H1 (cell line): ENCODE measurements around the gene HGFAC. TPM values are rescaled to one million over a fixed set of nuclear protein-coding genes. Genes with fewer than 3 reads are reported as not detected.

Experiments
- CTCF ChIA-PET: fragments of 300-600 bp; sonication (Branson Sonifier 250); formaldehyde crosslinking; loops from one replicate; lab custom pipeline; 2021; ENCODE audit not compliant: partially characterized antibody; lab: Charles Lee
- POLR2A ChIA-PET: fragments of 300-600 bp; sonication (Branson Sonifier 250); formaldehyde crosslinking; loops from one replicate; lab custom pipeline; 2021; ENCODE audit warnings: inconsistent platforms; ENCODE audit not compliant: partially characterized antibody; lab: Charles Lee
- DNase-seq, 2 experiments: peaks; one replicate each; pipeline versions ENCODE4 v3.0.0 to v3.0.0-alpha.2; 2010 to 2022; ENCODE audit warnings: low spot score in 2 of 2, low read depth in 1 of 2, mixed read lengths in 1 of 2
- FAIRE-seq: peaks from 2 replicates; lab custom pipeline; 2011; peaks lifted over from hg19 to GRCh38; lab: Jason Lieb, UNC
- H2AFZ ChIP-seq: 2 replicates; pipeline ENCODE4 v1.8.1; 2012; ENCODE audit warnings: low read length, inconsistent platforms
- H2AK5ac ChIP-seq: 2 replicates; pipeline ENCODE4 v1.6.1; 2013; ENCODE audit warnings: low read depth, low read length
- H2BK120ac ChIP-seq: replicated peaks from 2 replicates; pipeline ENCODE3; 2013; ENCODE audit warnings: low read depth, low read length, inconsistent platforms
- H2BK12ac ChIP-seq: 2 replicates; pipeline ENCODE4 v1.6.1; 2013; ENCODE audit warnings: low read depth, low read length
- H2BK15ac ChIP-seq: 2 replicates; pipeline ENCODE4 v1.6.1; 2013; ENCODE audit warnings: low read length
- H2BK20ac ChIP-seq: 2 replicates; pipeline ENCODE4 v1.6.1; 2013; ENCODE audit warnings: low read length
- H2BK5ac ChIP-seq: 2 replicates; pipeline ENCODE4 v1.6.1; 2013; ENCODE audit warnings: low read depth, low read length
- H3K14ac ChIP-seq: 2 replicates; pipeline ENCODE4 v1.6.1; 2013; ENCODE audit warnings: inconsistent platforms; ENCODE audit not compliant: insufficient read length
- H3K18ac ChIP-seq: 2 replicates; pipeline ENCODE4 v1.6.1; 2013; ENCODE audit warnings: low read length; ENCODE audit errors: extremely low read depth
- H3K23ac ChIP-seq: 2 replicates; pipeline ENCODE4 v1.6.1; 2013; ENCODE audit warnings: inconsistent platforms; ENCODE audit not compliant: insufficient read length
- H3K23me2 ChIP-seq: 2 replicates; pipeline ENCODE4 v1.6.1; 2013; ENCODE audit warnings: low read depth, low read length
- H3K27ac ChIP-seq: 2 replicates; pipeline ENCODE4 v1.6.1; 2011; ENCODE audit warnings: low read depth, low read length, inconsistent platforms
- H3K27me3 ChIP-seq, 4 experiments: replicated peaks in 1 of 4; 1 replicate in 1 of 4; 2 replicates in 3 of 4; pipeline versions ENCODE4 v1.6.1 to v1.8.1; 2011 to 2013; ENCODE audit warnings: low read length in 3 of 4, mild to moderate bottlenecking in 3 of 4, inconsistent platforms in 2 of 4, mixed read lengths in 2 of 4, moderate library complexity in 1 of 4; ENCODE audit not compliant: control insufficient read depth in 3 of 4, insufficient read depth in 3 of 4; ENCODE audit errors: extremely low read depth in 1 of 4
- H3K36me3 ChIP-seq, 4 experiments: 2 replicates each; pipeline versions ENCODE4 v1.6.1 to v1.8.1; 2011 to 2013; ENCODE audit warnings: mild to moderate bottlenecking in 4 of 4, low read length in 3 of 4, moderate library complexity in 2 of 4, control low read depth in 1 of 4, inconsistent platforms in 1 of 4; ENCODE audit not compliant: insufficient read depth in 4 of 4, control insufficient read depth in 2 of 4
- H3K4ac ChIP-seq: replicated peaks from 2 replicates; pipeline ENCODE3; 2013; ENCODE audit warnings: low read length, low read depth, mixed read lengths, inconsistent platforms; ENCODE audit not compliant: insufficient read length
- H3K4me1 ChIP-seq, 4 experiments: replicated peaks in 1 of 4; 1 replicate in 1 of 4; 2 replicates in 3 of 4; pipeline versions ENCODE4 v1.6.1 to v1.8.1; 2011 to 2013; ENCODE audit warnings: low read length in 3 of 4, inconsistent platforms in 2 of 4, mixed read lengths in 1 of 4; ENCODE audit not compliant: insufficient read depth in 4 of 4, control insufficient read depth in 3 of 4
- H3K4me2 ChIP-seq, 2 experiments: 2 replicates each; pipeline versions ENCODE4 v1.6.1 to v1.8.1; 2011 to 2013; ENCODE audit warnings: low read depth in 2 of 2, low read length in 2 of 2, control low read depth in 1 of 2, inconsistent platforms in 1 of 2, mild to moderate bottlenecking in 1 of 2; ENCODE audit not compliant: insufficient read depth in 1 of 2
- H3K4me3 ChIP-seq, 4 experiments: fragments of 200-600, 300-600 bp in 1 of 4; sonication (generic), shearing (Covaris generic), sonication (Bioruptor Twin) in 1 of 4; 2 replicates each; pipeline versions ENCODE4 v1.5.1 to v1.8.1; 2011 to 2016; ENCODE audit warnings: low read length in 4 of 4, low read depth in 3 of 4, control low read depth in 2 of 4, inconsistent platforms in 2 of 4, mild to moderate bottlenecking in 2 of 4, mixed read lengths in 1 of 4, moderate library complexity in 1 of 4; ENCODE audit not compliant: insufficient read depth in 2 of 4; ENCODE audit errors: extremely low read depth in 1 of 4
- H3K56ac ChIP-seq: replicated peaks from 2 replicates; pipeline ENCODE3; 2013; ENCODE audit warnings: low read depth, mild to moderate bottlenecking, mixed read lengths, low read length, inconsistent platforms; ENCODE audit not compliant: insufficient read length
- H3K79me1 ChIP-seq: 2 replicates; pipeline ENCODE4 v1.6.1; 2013; ENCODE audit warnings: low read depth, low read length, control low read depth
- H3K79me2 ChIP-seq, 2 experiments: 2 replicates each; pipeline versions ENCODE4 v1.6.1 to v1.8.1; 2012 to 2013; ENCODE audit warnings: low read length in 2 of 2, mild to moderate bottlenecking in 2 of 2, inconsistent platforms in 1 of 2; ENCODE audit not compliant: insufficient read depth in 2 of 2, control insufficient read depth in 1 of 2
- H3K9ac ChIP-seq, 4 experiments: replicated peaks in 1 of 4; 1 replicate in 1 of 4; 2 replicates in 3 of 4; pipeline versions ENCODE4 v1.6.1 to v1.8.1; 2011 to 2013; ENCODE audit warnings: low read depth in 3 of 4, low read length in 3 of 4, control low read depth in 2 of 4, mild to moderate bottlenecking in 2 of 4, moderate library complexity in 2 of 4, inconsistent platforms in 1 of 4; ENCODE audit errors: extremely low read depth in 1 of 4
- H3K9me3 ChIP-seq, 2 experiments: 2 replicates each; pipeline versions ENCODE4 v1.6.1 to v1.8.1; 2012 to 2013; ENCODE audit warnings: mild to moderate bottlenecking in 2 of 2, moderate library complexity in 2 of 2, control low read depth in 1 of 2, inconsistent platforms in 1 of 2, low read depth in 1 of 2, low read length in 1 of 2, mixed read lengths in 1 of 2; ENCODE audit not compliant: insufficient read depth in 2 of 2
- H4K20me1 ChIP-seq, 2 experiments: replicated peaks in 1 of 2; 2 replicates each; pipeline versions ENCODE3 to v1.8.1; 2011 to 2013; ENCODE audit warnings: inconsistent platforms in 2 of 2, low read length in 2 of 2, mild to moderate bottlenecking in 1 of 2; ENCODE audit not compliant: insufficient read depth in 2 of 2, control insufficient read depth in 1 of 2
- H4K5ac ChIP-seq: 2 replicates; pipeline ENCODE4 v1.6.1; 2013; ENCODE audit warnings: low read length, low read depth, mixed read lengths, inconsistent platforms; ENCODE audit not compliant: insufficient read length
- H4K8ac ChIP-seq: 2 replicates; pipeline ENCODE4 v1.8.0; 2013; ENCODE audit warnings: mild to moderate bottlenecking, moderate library complexity, low read length, inconsistent platforms; ENCODE audit not compliant: insufficient read depth; ENCODE audit errors: extremely low read depth
- H4K91ac ChIP-seq: replicated peaks from 2 replicates; pipeline ENCODE3; 2013; ENCODE audit warnings: low read length, mixed read lengths, inconsistent platforms; ENCODE audit not compliant: insufficient read length
- CBX5 ChIP-seq: fragments of 300-800, 300-1000 bp; sonication (generic); IDR thresholded peaks from 2 replicates; pipeline ENCODE4 v1.7.1; 2016; ENCODE audit warnings: antibody characterized with exemption, low read length, low read depth
- CBX8 ChIP-seq: fragments of 300-800, 300-1000 bp; sonication (generic); IDR thresholded peaks from 2 replicates; pipeline ENCODE4 v1.7.1; 2016; ENCODE audit warnings: low read depth, low read length, borderline replicate concordance
- CEBPB ChIP-seq: IDR thresholded peaks from 2 replicates; pipeline ENCODE4 v1.6.1; 2012; ENCODE audit warnings: low read depth, low read length
- EP300 ChIP-seq, 2 experiments: IDR thresholded peaks; 1 replicate in 1 of 2; 2 replicates in 1 of 2; pipeline ENCODE4 v1.6.1; 2011 to 2012; ENCODE audit warnings: low read depth in 2 of 2, low read length in 2 of 2, mild to moderate bottlenecking in 2 of 2, borderline replicate concordance in 1 of 2, inconsistent platforms in 1 of 2, moderate library complexity in 1 of 2
- GTF2F1 ChIP-seq: IDR thresholded peaks from 2 replicates; pipeline ENCODE4 v1.6.1; 2012; ENCODE audit warnings: low read depth, low read length, improper control_type of control experiment, borderline replicate concordance
- KDM4A ChIP-seq: IDR thresholded peaks from one replicate; pipeline ENCODE4 v1.7.1; 2012; ENCODE audit warnings: low read depth, mild to moderate bottlenecking, moderate library complexity, low read length, inconsistent platforms; ENCODE audit not compliant: severe bottlenecking
- POU5F1 ChIP-seq: IDR thresholded peaks from 2 replicates; pipeline ENCODE4 v1.6.1; 2011; ENCODE audit warnings: low read depth, mild to moderate bottlenecking, low read length, moderate library complexity
- RFX5 ChIP-seq: IDR thresholded peaks from 2 replicates; pipeline ENCODE4 v1.6.1; 2011; ENCODE audit warnings: low read depth, low read length, improper control_type of control experiment, borderline replicate concordance
- RNF2 ChIP-seq: fragments of 200-900, 300-1000 bp; sonication (generic); IDR thresholded peaks from 2 replicates; pipeline ENCODE4 v1.7.1; 2016; ENCODE audit warnings: borderline replicate concordance, low read depth, mild to moderate bottlenecking, antibody characterized with exemption, low read length; ENCODE audit not compliant: poor library complexity, severe bottlenecking; ENCODE audit errors: missing control alignments
- SIRT6 ChIP-seq: IDR thresholded peaks from one replicate; pipeline ENCODE4 v1.7.1; 2012; ENCODE audit warnings: low read length, inconsistent platforms
- TAF7 ChIP-seq: optimal IDR thresholded peaks from 2 replicates; pipeline ENCODE3; 2011; ENCODE audit warnings: low read depth, mild to moderate bottlenecking, inconsistent platforms, low read length, moderate library complexity, borderline replicate concordance
- TEAD4 ChIP-seq: IDR thresholded peaks from 2 replicates; pipeline ENCODE4 v1.6.1; 2012; ENCODE audit warnings: low read depth, low read length, inconsistent platforms, mixed read lengths
- WGBS, 2 experiments: shearing (Covaris generic) in 1 of 2; methylation state at CpG; one replicate each; pipeline versions ENCODE4 v1.1.6 to v1.1.7; 2013 to 2015; ENCODE audit warnings: low lambda C conversion rate in 2 of 2, mixed read lengths in 2 of 2, inconsistent platforms in 1 of 2, low coverage in 1 of 2, missing lambda C conversion rate in 1 of 2; ENCODE audit not compliant: insufficient replicate concordance in 2 of 2, insufficient coverage in 1 of 2, insufficient read length in 1 of 2; ENCODE audit errors: extremely low coverage in 1 of 2, missing lambda C conversion rate in 1 of 2; 5-methylcytosine and 5-hydroxymethylcytosine counted together
- polyA plus RNA-seq, 7 experiments: library from polyadenylated mRNA; depleted of rRNA in 3 of 7; stranded (reverse) in 5 of 7; unstranded in 2 of 7; fragments of >200 nt in 5 of 7; fragments of 200-250 nt in 2 of 7; gene quantifications; 1 replicate in 5 of 7; 2 replicates in 1 of 7; 4 replicates in 1 of 7; pipeline versions ENCODE4 v1.2.1 to v1.2.3, GENCODE V29; 2011 to 2013; ENCODE audit warnings: missing spikeins in 2 of 7, mixed read lengths in 2 of 7
- total RNA-seq: library from RNA; stranded (reverse); fragmentation: NEBNext Ultra II Directional; extraction: Animal tissue kit (Norgen Biotek cat#: 25700); gene quantifications from 2 replicates; pipeline ENCODE4 v1.2.1, GENCODE V29; 2021

The HGFAC gene
- total and polyA plus RNA-seq, 2 of the 8 experiments (the other 6 are each of a cell fraction or from before 2014, with no cell fraction given), result 0.14 to 0.15 TPM

GRCh38 chr4:3477750-3478430 is 36.1 kb downstream of the HGFAC start:
- FAIRE-seq, result no peak
- no peak overlapping the region for H2BK12ac ChIP-seq
- no peaks in the 10 kb centered on the region for H3K9me3 ChIP-seq
- no peak overlapping the region for H2BK15ac ChIP-seq
- no peak overlapping the region for H2BK5ac ChIP-seq
- no peaks in the 10 kb centered on the region for H3K79me1 ChIP-seq
- H3K4me3 ChIP-seq, result no peak overlapping the region
- H3K56ac ChIP-seq, result no peak overlapping the region
- no peak overlapping the region for H3K14ac ChIP-seq
- no peak overlapping the region for H2BK20ac ChIP-seq
- no peak overlapping the region for H3K9ac ChIP-seq
- H4K91ac ChIP-seq, result no peak overlapping the region
- H3K4me1 ChIP-seq, result peaks cover 0 to 22% (median 14%) of the 10 kb centered on the region in 4 experiments; a peak in 6 of 7 replicates
- no peak overlapping the region for H3K23ac ChIP-seq
- no peak overlapping the region for H3K18ac ChIP-seq
- H3K36me3 ChIP-seq, result no peaks in the 10 kb centered on the region
- H3K27me3 ChIP-seq, result peaks cover 6 to 61% (median 43%) of the 10 kb centered on the region in 4 experiments
- ChIA-PET CTCF (interaction anchor here (1.0 to 6.8 kb wide), 10 partner anchors 7 to 160 kb away, joined by 3 to 48 read pairs (median 5); partner anchors contain the start of gene HGFAC), POLR2A (interaction anchor here (1.0 kb wide), 1 partner anchor 8 kb away, joined by 3 read pairs; no protein-coding TSS in a partner anchor)
- no peak overlapping the region for H3K4ac ChIP-seq
- no peak overlapping the region for H2AK5ac ChIP-seq
- H3K4me2 ChIP-seq, result no peak overlapping the region
- no peak for DNase-seq
- no peak overlapping the region for H2BK120ac ChIP-seq
- H4K5ac ChIP-seq, result no peak overlapping the region
- H4K20me1 ChIP-seq, result no peaks in the 10 kb centered on the region
- peak overlapping the region; percentile 69; the same call in 1 of the 2 replicates for H4K8ac ChIP-seq
- no peak overlapping the region for H2AFZ ChIP-seq
- no peak overlapping the region for H3K27ac ChIP-seq
- no peaks in the 10 kb centered on the region for H3K79me2 ChIP-seq
- peaks cover 3% of the 10 kb centered on the region; the same call in 1 of the 2 replicates for H3K23me2 ChIP-seq
- WGBS, 2 experiments, result 83% methylated on average over 20 of the region's 23 CpGs; no CpG with 5 or more reads in 1 of the 2 experiments
- TF ChIP-seq CBX8 (no peak), TAF7 (no peak), RNF2 (no peak), EP300 (IDR thresholded peaks at IDR 0.05; ENCODE audit: borderline replicate concordance in 1 of 2, low read depth in 2 of 2, low read length in 2 of 2) (no peak), GTF2F1 (no peak), RFX5 (no peak), TEAD4 (no peak), CBX5 (no peak), KDM4A (no peak), CEBPB (no peak), SIRT6 (no peak), POU5F1 (no peak)
